CD4-positive, alpha-beta T cell treated with Interleukin-17A for 4 hours (primary cell): Measurements from ENCODE around the gene FKBP6.
"Not testable (repeated sequence)": the region's sequence is repeated elsewhere in the genome, so short reads cannot be mapped to it uniquely, and the experiment has no call there.

Experiments used
- DNase-seq: peaks from one replicate; pipeline ENCODE4 v3.0.0-alpha.2; 2020; ENCODE audit warnings: mixed read lengths

Gene FKBP6

DNA sequence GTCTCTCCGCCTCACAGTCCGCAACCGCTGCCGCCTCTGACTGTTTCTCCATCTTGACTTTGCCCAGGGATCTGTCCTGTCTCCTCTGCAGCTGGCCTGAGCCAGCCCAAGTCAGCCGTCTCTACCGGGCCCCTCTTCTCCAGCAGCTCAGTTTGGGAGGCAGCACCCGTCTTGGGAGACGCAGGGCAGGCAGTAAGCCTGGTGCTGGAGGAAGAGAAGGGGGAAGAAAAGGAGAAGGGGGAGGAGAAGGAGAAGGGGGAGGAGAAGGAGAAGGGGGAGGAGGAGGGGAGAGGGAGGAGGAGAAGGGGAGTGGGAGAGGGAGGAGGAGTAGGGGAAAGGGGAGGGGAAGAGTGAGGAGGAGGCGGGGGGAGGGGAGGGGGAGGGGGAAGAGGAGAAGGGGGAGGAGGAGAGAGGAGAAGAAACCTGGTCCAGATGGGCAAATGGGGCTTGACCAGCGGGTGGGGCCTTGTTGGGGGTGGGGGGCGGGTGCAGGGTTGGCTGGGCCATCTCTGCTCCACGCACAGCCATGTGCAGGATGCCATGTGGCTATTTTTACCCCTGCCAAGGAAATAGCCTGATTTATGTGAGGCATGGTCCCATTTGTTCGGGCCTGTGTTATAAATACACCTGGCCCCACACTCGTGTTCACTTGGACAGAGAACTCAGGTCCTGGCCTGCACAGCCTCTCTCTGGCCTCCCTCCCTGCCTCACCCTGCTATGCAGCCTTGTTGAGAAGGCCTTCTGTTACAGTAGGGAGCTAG lies 69.7 kb downstream of the FKBP6 start:
- no peak for DNase-seq

DNA sequence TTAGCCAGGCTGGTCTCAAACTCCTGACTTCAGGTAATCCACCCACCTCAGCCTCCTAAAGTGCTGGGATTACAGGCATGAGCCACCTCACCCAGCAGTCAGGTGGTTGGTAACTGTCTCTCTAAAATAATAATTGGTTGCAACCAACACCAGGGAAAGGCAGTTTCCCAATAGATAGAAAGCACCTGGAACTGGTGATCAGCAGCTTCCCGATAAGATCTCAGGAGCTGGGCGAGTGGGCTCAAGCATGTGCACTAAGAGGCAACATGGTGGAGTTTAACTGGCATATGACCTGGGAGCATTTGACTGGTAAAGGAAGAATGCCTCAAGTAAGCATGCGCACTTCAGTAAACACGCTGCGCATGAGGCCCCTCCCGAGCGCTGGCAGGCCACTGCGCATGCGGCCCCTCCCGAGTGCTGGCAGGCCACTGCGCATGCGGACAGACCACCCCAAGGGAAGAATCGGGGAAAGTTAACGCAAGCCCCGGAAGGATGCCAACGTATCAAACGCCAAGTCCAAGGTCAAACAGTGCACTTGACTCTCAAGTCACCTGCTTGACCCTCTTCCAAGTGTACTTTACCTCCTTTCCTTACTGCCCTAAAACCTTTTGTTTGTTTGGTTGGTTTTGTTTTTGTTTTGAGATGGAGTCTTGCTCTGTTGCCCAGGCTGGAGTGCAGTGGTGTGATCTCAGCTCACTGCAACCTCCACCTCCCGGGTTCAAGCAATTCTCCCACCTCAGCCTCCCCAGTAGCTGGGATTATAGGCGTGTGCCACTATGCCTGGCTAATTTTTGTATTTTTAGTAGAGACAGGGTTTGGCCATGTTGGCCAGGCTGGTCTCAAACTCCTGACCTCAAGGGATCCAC lies 71.5 kb downstream of the FKBP6 start:
- DNase-seq = peak; percentile 81

DNA sequence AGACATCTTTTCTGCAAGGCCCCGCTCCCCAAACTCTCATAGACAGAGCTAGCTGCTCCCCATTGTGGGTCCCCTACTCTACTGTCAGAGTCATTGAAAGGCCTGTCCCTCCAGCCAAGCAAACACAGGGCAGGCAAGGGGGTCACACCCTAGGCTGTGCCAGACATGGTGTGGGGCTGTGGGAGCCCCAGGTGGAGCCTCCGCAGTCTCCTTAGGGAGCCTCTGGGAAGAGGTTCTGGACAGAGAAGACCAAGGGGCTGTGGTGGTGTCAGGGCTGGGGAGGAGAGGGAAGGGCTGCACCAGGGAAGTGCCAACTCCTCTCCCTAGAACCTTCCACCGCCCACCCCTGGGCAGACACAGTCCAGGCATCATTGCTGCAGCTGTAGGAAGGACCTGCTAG lies 76.9 kb downstream of the FKBP6 start:
- DNase-seq = not testable (repeated sequence)
